Measurements from ENCODE around the gene P3H3. TPM values are rescaled to one million over a fixed set of nuclear protein-coding genes. Genes with fewer than 3 reads are reported as not detected.
"Not testable (repeated sequence)": the region's sequence is repeated elsewhere in the genome, so short reads cannot be mapped to it uniquely, and the experiment has no call there.

Gene P3H3
- polyA plus RNA-seq, 4 donors: 23.3 to 37.5 (median 35.6) TPM

DNA sequence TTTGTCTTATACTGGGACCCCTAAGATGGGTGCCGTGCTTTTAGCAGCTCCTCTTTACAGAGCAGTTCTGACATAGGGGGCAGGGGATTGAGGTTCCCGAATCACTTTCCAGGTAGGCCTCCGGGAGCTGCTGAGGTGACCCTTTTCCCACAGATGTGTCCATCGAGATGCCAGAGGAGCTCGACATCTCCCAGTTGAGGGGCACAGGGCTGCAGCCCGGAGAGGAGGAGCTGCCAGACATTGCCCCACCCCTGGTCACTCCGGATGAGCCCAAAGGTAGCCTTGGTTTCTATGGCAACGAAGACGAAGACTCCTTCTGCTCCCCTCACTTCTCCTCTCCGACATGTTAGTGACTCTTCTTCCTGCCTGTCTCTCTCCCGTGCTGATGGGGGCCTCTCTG is 34.8 kb downstream of the P3H3 start:
- no peak for DNase-seq (ENCODE audit: low read depth in 4 of 4, low spot score in 2 of 4)

DNA sequence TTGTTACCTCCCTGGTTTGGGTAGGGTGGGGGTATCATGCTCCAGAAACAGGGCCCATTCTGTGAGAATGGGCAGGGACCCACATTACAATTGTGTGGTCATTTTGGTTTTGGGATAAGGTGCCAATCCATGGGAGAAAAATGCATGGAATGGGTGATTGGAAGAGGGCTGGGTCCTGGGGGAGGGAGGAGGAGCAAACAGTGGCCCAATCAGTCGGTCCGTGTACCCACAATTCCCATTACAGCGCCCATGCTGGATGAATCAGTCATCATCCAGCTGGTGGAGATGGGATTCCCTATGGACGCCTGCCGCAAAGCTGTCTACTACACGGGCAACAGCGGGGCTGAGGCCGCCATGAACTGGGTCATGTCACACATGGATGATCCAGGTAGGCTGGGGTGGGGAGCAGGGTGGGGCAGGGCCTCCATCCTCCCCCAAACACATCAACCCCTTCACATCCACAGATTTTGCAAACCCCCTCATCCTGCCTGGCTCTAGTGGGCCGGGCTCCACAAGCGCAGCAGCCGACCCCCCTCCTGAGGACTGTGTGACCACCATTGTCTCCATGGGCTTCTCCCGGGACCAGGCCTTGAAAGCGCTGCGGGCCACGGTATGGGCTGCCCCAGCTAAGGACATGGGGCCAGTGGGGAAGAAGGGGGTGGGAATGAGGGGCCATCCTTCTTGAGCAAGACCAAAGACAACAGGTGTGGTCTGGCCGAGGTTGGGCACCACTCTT is 35.5 kb downstream of the P3H3 start:
- no peak for DNase-seq (ENCODE audit: low read depth in 4 of 4, low spot score in 2 of 4)

DNA sequence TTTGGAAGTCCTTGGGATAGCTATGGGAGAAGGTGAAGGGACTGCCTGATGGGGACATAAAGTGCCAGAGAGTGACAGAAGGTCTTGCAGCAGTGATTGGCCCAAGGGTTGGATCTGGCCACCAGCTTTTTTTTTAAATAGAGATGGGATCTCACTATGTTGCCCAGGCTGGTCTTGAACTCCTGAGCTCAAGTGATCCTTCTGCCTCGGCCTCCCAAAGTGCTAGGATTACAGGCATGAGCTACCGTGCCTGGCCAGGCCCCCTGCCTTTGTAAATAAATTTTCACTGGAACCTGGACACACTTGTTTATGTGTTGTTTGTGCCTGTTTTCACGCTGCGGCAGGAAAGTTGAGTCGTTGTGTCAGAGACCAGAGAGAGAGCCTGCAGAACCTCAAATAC is 37.1 kb downstream of the P3H3 start:
- not testable (repeated sequence) for DNase-seq (ENCODE audit: low read depth in 4 of 4, low spot score in 2 of 4)

DNA sequence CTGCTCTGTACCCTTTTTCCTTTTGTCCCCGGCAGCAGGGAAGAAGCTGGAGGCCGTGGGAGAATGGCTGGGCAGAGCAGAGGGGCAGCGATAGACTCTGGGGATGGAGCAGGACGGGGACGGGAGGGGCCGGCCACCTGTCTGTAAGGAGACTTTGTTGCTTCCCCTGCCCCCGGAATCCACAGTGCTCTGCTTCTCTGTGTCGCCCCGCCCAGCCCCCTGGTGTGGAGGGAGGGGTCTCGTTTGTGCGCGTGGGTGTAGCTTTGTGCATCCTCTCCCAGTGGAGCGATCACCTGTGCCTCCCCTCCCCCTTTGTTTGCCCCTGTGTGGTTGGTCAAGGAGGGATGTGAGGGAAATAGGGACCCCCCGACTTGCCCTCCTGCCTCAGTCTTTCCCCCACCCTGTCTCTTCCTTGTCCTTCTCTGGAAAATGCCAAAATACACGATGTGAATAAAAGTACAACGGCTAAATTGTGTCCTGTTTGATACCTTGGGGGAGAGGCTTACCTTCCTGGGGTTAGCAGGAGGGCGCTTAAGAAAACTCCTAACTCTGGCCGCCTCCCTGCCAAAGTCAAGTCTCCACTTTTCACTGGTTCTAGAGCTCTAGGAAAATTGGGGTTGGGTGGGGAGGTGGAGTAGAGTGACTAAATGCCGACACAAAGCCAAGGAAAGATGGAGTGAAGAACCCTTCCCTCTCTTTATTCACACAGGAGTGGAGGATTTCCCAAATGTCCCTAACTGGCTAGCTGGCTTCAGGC is 38.1 kb downstream of the P3H3 start:
- no peak for DNase-seq (ENCODE audit: low read depth in 4 of 4, low spot score in 2 of 4)

DNA sequence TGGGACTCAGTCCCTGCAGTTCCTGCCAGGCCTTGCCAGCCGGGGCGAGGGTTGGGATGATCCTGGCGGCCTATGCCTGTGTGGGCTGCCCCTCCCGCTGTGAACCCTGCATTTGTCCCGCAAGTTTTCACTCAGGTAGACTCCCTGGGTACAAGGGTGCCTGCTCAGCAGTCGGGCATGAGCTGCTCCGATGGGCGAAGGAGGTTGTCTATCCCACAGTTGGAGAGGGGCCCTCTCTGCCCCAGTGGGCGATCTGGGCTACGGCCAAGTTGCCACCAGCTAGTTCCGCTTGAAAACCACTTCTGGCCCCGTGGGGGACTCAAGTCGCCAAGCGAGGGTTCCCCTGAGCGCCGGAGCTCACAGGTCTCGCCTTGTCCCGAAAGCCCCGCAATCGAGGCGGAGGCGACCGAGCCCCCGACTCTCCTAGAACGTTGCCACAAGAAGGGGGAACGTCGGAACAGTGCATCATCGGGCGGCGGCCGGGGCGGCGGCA is 38.8 kb downstream of the P3H3 start:
- DNase-seq (ENCODE audit: low read depth in 4 of 4, low spot score in 2 of 4): no peak

DNA sequence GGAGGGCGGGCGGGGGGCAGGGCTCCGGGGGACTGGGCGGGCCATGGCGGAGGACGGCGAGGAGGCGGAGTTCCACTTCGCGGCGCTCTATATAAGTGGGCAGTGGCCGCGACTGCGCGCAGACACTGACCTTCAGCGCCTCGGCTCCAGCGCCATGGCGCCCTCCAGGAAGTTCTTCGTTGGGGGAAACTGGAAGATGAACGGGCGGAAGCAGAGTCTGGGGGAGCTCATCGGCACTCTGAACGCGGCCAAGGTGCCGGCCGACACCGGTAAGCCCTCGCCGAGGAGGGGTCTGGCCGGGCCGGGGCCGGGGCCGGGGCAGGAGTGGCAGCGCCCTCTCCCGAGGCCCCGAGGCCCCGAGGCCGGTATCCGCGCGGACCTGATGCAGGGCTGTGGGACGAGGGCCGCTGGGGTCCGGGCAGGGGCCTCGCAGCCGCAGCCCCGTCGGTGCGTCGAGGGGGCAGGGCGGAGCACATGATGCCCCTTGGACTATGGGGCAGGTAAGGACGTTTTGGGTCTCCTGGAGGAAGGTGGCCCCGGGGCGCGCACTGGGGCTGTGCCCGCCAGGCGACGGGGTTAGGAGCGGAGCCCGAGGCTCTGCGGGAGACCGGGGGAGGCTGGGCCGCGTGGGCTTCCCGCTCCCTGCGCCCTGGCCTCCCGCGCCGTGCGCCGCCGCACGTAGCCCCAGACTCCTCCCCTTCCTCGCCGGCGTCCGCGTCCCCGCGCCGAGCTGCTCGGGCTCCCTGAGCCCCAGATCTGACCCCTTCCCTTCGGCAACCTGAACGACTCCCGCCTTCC is 39.4 kb downstream of the P3H3 start, which contains the start of gene TPI1:
Gene TPI1, plus strand, starts transcription at position 119 of the 798 bp plus-strand sequence. Its CDS starts 36 bp downstream, at position 155.
- peak in 1 of 4 donors; percentile 66 for DNase-seq (ENCODE audit: low read depth in 4 of 4, low spot score in 2 of 4)

DNA sequence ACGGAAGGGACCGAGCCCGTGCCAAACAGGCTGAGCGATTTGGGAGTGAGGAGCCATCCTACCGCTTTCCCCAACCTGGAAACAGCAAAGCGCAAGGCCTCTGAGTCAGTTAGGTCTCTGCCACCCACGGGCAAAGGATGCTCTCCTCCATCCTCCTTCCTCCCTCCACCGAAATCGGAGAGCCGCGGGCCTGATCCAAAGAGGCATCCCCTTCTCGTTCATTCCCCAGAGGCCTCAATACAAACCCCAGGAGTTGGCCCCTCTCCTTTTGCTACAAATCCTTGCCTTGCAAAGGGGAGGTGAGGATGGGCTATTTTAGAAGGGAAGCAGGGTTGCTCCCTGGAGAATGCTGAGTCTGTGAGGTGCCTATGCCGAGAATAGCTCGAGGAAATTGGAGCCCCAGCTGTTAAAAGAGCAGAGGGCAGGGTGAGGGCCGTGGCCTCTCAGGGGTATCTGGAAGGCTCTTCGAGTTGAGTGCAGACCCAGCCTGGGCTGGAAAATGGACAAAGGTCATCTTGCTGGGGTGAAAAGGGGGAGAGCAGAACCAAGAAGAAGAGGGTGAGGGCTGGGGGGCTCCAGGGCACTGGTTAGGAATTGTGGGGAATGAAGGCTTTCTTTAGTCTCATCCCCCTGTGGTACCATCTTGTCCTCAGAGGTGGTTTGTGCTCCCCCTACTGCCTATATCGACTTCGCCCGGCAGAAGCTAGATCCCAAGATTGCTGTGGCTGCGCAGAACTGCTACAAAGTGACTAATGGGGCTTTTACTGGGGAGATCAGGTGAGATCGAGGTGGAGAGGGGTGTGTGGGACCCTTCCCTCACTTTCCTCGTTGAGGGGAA is 40.2 kb downstream of the P3H3 start:
- DNase-seq (ENCODE audit: low read depth in 4 of 4, low spot score in 2 of 4): no peak

DNA sequence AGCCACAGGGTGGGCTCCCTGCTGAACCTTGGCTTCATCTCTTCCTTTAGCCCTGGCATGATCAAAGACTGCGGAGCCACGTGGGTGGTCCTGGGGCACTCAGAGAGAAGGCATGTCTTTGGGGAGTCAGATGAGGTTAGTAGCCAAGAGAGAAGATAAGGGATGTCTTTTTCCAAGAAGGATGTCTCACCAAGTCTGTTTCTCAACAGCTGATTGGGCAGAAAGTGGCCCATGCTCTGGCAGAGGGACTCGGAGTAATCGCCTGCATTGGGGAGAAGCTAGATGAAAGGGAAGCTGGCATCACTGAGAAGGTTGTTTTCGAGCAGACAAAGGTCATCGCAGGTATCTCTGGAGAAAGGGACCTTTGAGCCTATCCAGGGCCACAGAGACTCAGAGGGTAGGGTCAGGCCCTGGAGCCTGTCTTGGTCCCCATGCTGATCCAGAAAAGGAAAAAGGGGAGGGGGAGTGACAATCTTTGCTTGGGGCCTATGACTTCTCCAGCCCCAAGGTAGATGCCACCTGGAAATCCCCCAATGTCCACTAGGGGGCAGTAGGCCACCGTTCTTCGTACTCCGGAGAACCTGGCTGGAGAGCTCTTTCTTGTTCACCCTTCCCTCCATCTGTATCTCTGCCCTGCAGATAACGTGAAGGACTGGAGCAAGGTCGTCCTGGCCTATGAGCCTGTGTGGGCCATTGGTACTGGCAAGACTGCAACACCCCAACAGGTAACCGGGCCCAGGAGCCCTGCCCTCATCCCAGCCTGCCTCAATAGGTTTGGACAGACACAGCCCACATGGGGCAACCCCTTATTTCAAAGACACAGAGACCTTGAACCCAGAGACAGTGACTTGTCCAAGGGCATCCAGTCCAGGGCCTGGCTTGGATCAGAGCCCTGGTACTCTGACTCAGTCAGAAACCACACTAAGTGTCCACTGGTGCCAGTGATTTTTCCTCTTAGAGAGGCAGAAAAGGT is 41.1 kb downstream of the P3H3 start:
- peak in 2 of 4 donors; percentile 54 to 80 for DNase-seq (ENCODE audit: low read depth in 4 of 4, low spot score in 2 of 4)

DNA sequence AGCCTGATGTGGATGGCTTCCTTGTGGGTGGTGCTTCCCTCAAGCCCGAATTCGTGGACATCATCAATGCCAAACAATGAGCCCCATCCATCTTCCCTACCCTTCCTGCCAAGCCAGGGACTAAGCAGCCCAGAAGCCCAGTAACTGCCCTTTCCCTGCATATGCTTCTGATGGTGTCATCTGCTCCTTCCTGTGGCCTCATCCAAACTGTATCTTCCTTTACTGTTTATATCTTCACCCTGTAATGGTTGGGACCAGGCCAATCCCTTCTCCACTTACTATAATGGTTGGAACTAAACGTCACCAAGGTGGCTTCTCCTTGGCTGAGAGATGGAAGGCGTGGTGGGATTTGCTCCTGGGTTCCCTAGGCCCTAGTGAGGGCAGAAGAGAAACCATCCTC is 42.1 kb downstream of the P3H3 start:
- not testable (repeated sequence) for DNase-seq (ENCODE audit: low read depth in 4 of 4, low spot score in 2 of 4)

DNA sequence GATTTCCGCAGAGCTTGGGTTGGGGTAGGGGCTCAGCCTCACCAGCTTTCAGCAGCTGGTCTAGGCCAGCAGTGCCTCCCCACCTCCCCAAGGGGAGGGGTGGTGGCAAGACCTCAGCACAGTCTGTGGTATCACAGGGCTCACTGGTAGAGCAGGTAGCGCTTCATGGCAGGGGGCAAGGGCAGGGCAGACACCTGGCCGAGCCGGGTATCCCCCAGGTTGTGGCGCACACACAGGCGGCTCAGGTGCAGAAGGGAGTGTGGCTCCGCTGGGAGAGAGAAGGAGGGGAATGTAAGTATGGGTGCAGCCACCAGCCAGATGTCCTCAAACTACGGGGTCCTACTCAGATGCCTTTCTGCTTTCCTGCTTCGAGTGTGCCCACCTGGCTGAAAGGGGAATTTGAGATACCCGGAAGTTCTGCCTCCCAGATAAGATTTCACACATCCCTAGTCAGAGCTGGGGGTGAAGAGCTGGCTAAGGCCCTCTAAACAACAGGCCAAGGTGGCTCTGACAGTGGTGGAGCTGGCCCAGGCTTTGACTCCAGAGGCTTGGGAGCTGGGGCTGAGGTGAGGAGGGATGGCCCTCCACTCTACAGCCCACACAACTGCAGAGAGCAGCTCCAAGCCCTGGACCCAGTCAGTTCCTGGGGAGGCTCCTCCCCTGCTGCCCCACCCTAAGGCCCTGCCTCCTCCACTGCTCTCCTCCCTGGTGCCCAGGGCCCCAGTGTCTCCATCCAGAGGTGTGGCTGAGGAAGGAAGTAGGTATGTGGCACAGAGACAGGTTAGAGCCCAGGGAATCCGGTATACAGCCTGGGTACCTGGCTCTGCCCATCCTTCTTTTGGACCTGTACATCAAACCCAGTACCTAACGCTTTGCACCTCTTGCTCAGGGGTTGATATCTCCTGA is 43.1 kb downstream of the P3H3 start:
- DNase-seq (ENCODE audit: low read depth in 4 of 4, low spot score in 2 of 4): no peak

DNA sequence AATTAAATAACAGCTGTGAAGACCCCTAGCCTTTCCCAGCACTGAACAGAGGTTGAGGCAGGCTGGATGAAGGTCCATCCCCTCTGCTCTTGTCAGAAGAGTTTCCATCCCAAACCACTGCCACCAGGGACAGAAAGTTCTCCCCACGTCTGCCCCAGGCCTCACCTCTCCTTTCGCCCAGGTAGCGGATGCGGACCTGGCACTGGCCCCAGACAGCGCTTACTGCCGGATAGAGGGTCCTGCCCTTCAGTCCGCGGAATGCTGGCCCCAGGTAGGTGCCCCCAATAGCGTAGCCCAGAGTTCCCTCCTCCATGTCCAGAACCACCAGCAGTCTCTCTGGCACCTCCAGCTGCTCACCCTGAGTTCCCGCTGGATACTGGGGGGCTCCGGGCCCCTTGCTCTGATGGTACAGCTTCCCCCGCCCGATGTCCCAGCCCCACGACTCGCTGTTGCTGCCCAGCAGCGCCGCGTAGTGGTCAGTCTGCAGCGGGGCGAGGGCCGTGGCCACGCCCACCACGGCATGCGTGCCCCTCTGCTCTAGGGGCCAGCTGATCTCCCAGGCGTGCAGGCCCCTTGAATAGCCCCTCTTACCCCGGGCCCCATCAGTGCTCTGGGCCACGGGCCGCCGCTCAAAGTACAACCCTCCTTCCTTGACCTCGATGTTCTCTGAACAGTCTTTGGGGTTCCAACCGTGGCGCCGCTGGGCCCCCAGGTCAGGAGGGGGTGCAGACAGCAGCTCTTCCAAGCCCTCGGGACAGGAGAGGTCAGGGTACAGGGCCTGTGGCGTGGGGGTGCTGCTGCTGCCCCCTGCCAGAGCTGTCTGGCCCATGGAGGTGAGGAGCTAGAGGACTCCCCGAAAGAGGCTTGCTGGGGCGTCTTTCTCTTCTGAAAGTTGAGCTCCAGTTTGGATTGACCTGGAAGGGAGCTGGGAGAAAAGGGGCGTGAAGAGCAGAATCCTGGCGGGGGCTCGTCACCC is 44.2 kb downstream of the P3H3 start:
- peak in 1 of 4 donors; percentile 77 for DNase-seq (ENCODE audit: low read depth in 4 of 4, low spot score in 2 of 4)

DNA sequence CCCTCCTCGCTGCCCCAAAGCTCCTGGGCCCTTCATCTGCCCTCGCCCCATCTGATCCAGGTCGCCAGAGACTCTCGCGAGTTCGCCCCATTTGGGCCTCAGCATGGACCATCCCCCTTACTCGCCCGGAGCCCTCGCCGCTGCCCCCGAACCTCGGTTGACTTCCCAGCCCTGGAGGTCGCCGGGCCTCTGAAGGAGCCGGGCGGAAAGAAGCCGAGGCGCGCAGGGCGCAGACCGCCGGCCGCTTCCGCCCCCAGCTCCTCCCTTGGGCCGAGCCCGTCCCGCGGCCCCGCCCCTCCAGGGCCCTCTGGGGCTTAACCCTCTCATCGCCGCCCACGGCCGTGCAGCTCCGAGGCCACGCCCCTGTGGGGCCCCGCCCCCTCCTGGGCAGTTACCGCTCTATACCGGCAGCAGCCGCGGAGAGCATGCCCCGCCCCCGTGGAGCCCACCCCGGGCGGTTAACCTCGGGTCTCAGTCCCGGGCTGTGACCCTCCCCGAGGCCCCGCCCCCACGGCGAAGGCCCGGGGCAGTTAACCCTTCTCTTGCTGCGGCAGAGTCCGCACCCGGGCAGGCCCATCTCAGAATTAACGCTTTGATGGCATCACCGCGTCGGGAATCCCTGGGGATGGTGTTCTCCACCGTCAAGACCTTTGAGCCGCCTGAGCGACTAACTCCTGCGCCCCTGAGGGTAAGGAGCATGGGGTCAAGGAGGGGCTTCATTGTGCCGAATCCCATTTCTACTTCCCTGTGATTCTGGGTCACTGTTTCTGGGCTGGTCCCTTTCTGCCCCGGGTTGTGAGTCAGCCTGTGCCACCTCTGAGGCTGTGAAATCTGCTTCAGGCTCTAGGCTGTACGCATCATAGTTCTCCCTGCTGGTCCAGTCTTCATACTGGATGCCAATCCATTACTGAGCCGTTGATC is 45.1 kb downstream of the P3H3 start, which contains the start of gene SPSB2:
Gene SPSB2, minus strand, starts transcription at position 210 of the 921 bp plus-strand sequence. CDS start 402 bp downstream, outside the sequence.
- DNase-seq (ENCODE audit: low read depth in 4 of 4, low spot score in 2 of 4): peak; percentile 84 to 97 (median 96)

DNA sequence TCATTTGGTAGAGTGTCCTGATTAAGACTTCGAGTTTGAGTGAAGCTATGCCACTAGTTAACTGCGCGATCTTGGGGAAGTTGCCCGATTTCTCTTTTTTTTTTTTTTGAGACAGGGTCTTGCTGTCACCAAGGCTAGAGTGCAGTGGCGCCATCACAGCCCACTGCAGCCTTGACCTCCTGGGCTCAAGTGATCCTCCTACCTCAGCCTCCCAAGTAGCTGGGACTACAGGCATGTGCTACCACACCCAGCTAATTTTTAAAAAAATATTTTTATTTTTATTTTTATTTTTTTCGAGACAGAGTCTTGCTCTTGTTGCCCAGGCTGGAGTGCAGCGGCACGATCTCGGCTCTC is 45.8 kb downstream of the P3H3 start:
- not testable (repeated sequence) for DNase-seq (ENCODE audit: low read depth in 4 of 4, low spot score in 2 of 4)

DNA sequence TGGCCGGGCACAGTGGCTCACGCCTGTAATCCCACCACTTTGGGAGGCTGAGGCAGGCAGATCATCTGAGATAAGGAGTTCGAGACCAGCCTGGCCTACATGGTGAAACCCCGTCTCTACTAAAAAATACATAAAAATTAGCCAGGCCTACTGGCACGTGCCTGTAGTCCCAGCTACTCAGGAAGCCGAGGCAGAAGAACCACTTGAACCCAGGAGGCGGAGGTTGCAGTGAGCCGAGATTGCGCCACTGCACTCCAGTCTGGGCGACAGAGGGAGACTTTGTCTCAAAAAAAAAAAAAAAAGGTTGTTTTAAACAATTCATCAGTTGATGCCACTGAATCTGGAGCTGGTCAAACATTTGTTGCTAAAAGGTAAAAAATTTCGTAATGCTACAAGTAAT is 51.6 kb downstream of the P3H3 start:
- not testable (repeated sequence) for DNase-seq (ENCODE audit: low read depth in 4 of 4, low spot score in 2 of 4)

DNA sequence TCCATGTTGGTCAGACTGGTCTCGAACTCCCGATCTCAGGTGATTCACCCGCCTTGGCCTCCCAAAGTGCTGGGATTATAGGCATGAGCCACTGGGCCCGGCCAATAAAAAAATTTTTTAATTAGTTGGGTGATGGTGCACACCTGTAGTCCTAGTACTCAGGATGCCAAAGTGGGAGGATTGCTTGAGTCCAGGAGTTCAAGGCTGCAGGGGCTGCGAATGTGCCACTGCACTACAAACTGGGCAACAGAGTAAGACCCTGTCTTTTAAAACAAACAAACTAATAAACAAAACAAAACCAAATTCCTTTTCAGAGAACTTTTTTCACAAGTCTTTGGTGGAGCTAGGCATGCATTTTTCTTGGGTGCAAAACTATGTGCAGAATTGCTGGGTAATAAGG is 55.0 kb downstream of the P3H3 start:
- no peak for DNase-seq (ENCODE audit: low read depth in 4 of 4, low spot score in 2 of 4)

Measured in left renal cortex interstitium (tissue), 4 donors.